MCF 10A (cell line): ENCODE results near the gene LRMDA. TPM values are rescaled to one million over a fixed set of nuclear protein-coding genes. Genes with fewer than 3 reads are reported as not detected.

Experiments
- BruUV-seq: library from RNA; stranded (reverse); fragments of 400-500 nt; replicated peaks from 2 replicates; lab custom pipeline; 2021; lab: Mats Ljungman, UMichigan
- CTCF ChIA-PET: fragments of 300-600 bp; sonication (Branson Sonifier 250); formaldehyde crosslinking; extraction: SDS; loops from one replicate; lab custom pipeline; 2021; ENCODE audit warnings: antibody characterized with exemption, inconsistent platforms; lab: Yijun Ruan, JAX
- POLR2A ChIA-PET: fragments of 300-600, 350-650 bp; sonication (Branson Sonifier 250); formaldehyde crosslinking; extraction: SDS; loops from one replicate; lab custom pipeline; 2020; ENCODE audit warnings: antibody characterized with exemption, inconsistent platforms; lab: Yijun Ruan, JAX
- DNase-seq: peaks from one replicate; pipeline ENCODE4 v3.0.0-alpha.2; 2018; ENCODE audit not compliant: unreplicated experiment
- H3K27ac Mint-ChIP-seq: one replicate; pipeline ENCODE4 v1.8.0; 2022; ENCODE audit warnings: mild to moderate bottlenecking, low read depth, mixed read lengths; ENCODE audit not compliant: unreplicated experiment
- H3K27me3 Mint-ChIP-seq: one replicate; pipeline ENCODE4 v1.8.0; 2022; ENCODE audit warnings: mixed read lengths; ENCODE audit not compliant: insufficient read depth, unreplicated experiment
- H3K36me3 Mint-ChIP-seq: one replicate; pipeline ENCODE4 v1.8.0; 2022; ENCODE audit warnings: mild to moderate bottlenecking, moderate library complexity, mixed read lengths; ENCODE audit not compliant: insufficient read depth, unreplicated experiment
- H3K4me1 Mint-ChIP-seq: one replicate; pipeline ENCODE4 v1.8.0; 2022; ENCODE audit warnings: mixed read lengths; ENCODE audit not compliant: insufficient read depth, unreplicated experiment
- H3K4me3 Mint-ChIP-seq: one replicate; pipeline ENCODE4 v1.8.0; 2022; ENCODE audit warnings: mild to moderate bottlenecking, moderate library complexity, mixed read lengths; ENCODE audit not compliant: unreplicated experiment
- H3K9me3 Mint-ChIP-seq: one replicate; pipeline ENCODE4 v1.8.0; 2022; ENCODE audit warnings: mixed read lengths; ENCODE audit not compliant: unreplicated experiment
- CTCF ChIP-seq: fragments of 200-600 bp; IDR thresholded peaks from one replicate; pipeline ENCODE4 v1.8.0; 2022; ENCODE audit warnings: antibody characterized with exemption, mild to moderate bottlenecking; ENCODE audit not compliant: unreplicated experiment
- intact Hi-C: fragments of 100-400 bp; cut with micrococcal nuclease; formaldehyde crosslinking; loops from 2 replicates; pipeline ENCODE4 v1.14.1; 2022
- total RNA-seq: library from RNA; stranded (reverse); gene quantifications from 2 replicates; pipeline ENCODE4 v1.2.3, GENCODE V29; 2022

The LRMDA gene
- total RNA-seq, 1 experiment from 2014 or later = not detected

- no TSS peak for BruUV-seq
- Mint-ChIP-seq H3K36me3 (no peaks in the 10 kb centered on the region), H3K4me3 (no peak overlapping the region), H3K9me3 (no peaks in the 10 kb centered on the region), H3K4me1 (no peaks in the 10 kb centered on the region), H3K27me3 (peaks cover 57% of the 10 kb centered on the region), H3K27ac (no peak overlapping the region)
- POLR2A ChIA-PET = interaction anchor here (0.7 kb wide), 1 partner anchor 367 kb away, joined by 5 read pairs; no protein-coding TSS in a partner anchor
- intact Hi-C loops = no loop called here
- CTCF ChIA-PET = interaction anchor here (0.8 to 1.2 kb wide), 4 partner anchors 10 to 125 kb away, joined by 3 to 4 read pairs (median 3); no protein-coding TSS in a partner anchor
- no peak for DNase-seq
- TF ChIP-seq CTCF = no peak
Observed at GRCh38 chr10:75936841-75937240, 505.4 kb downstream of the LRMDA start.

GRCh38 chr10:75937823-75938222 is 506.4 kb downstream of the LRMDA start:
- no peaks in the 10 kb centered on the region for H3K9me3 Mint-ChIP-seq
- TF ChIP-seq CTCF = no peak
- H3K4me3 Mint-ChIP-seq = no peak overlapping the region
- DNase-seq = no peak
- no TSS peak for BruUV-seq
- no peaks in the 10 kb centered on the region for H3K36me3 Mint-ChIP-seq
- CTCF ChIA-PET = interaction anchor here (1.0 to 1.2 kb wide), 2 partner anchors 99 to 124 kb away, joined by 3 to 4 read pairs; no protein-coding TSS in a partner anchor
- H3K27me3 Mint-ChIP-seq = peaks cover 57% of the 10 kb centered on the region
- H3K4me1 Mint-ChIP-seq = no peaks in the 10 kb centered on the region
- H3K27ac Mint-ChIP-seq = no peak overlapping the region
- intact Hi-C loops = no loop called here
- POLR2A ChIA-PET = interaction anchor here (0.6 to 0.7 kb wide), 2 partner anchors 366 to 576 kb away, joined by 3 to 5 read pairs; no protein-coding TSS in a partner anchor

GRCh38 chr10:75938380-75939122 is 507.1 kb downstream of the LRMDA start:
- BruUV-seq = no TSS peak
- Mint-ChIP-seq H3K27ac (no peak overlapping the region), H3K9me3 (no peaks in the 10 kb centered on the region), H3K4me3 (no peak overlapping the region), H3K4me1 (no peaks in the 10 kb centered on the region), H3K27me3 (peaks cover 57% of the 10 kb centered on the region), H3K36me3 (no peaks in the 10 kb centered on the region)
- ChIA-PET POLR2A (interaction anchor here (0.6 kb wide), 1 partner anchor 577 kb away, joined by 3 read pairs; no protein-coding TSS in a partner anchor), CTCF (interaction anchor here (0.7 to 1.0 kb wide), 2 partner anchors 17 to 98 kb away, joined by 3 to 4 read pairs; no protein-coding TSS in a partner anchor)
- no peak for DNase-seq
- intact Hi-C loops = no loop called here
- TF ChIP-seq CTCF = no peak

- POLR2A ChIA-PET = interaction anchor here (0.6 kb wide), 1 partner anchor 379 kb away, joined by 3 read pairs; no protein-coding TSS in a partner anchor
- Mint-ChIP-seq H3K27me3 (peaks cover 47% of the 10 kb centered on the region), H3K4me1 (no peaks in the 10 kb centered on the region), H3K9me3 (peaks cover 6% of the 10 kb centered on the region), H3K36me3 (no peaks in the 10 kb centered on the region), H3K27ac (no peak overlapping the region), H3K4me3 (no peak overlapping the region)
- BruUV-seq = no TSS peak
- intact Hi-C loops = no loop called here
- CTCF ChIA-PET = interaction anchor here (1.0 kb wide), 1 partner anchor 97 kb away, joined by 4 read pairs; no protein-coding TSS in a partner anchor
- DNase-seq = no peak
- TF ChIP-seq CTCF = no peak
Observed at GRCh38 chr10:75939541-75939940, 508.1 kb downstream of the LRMDA start.
